ENCODE data around the gene ROR1.

GRCh38 chr1:63867429-63868176 lies 93.8 kb downstream of the ROR1 start:
- TF ChIP-seq CTCF (tag by site-specific recombination; IDR thresholded peaks at IDR 0.05), result no peak
- no peak for TF ChIP-seq TCF7L2 (IDR thresholded peaks at IDR 0.05; ENCODE audit: borderline replicate concordance, low read depth, low read length)
- TF ChIP-seq ZNF777 (tag by site-specific recombination; IDR thresholded peaks at IDR 0.05; ENCODE audit: borderline replicate concordance), result no peak
- no peak for TF ChIP-seq ZNF529 (tag by site-specific recombination; IDR thresholded peaks at IDR 0.05; ENCODE audit: insufficient replicate concordance)
- no peak for TF ChIP-seq GLI2 (tag by site-specific recombination; IDR thresholded peaks at IDR 0.05; ENCODE audit: borderline replicate concordance, low read depth)
- no peak for TF ChIP-seq ZNF449 (tag by site-specific recombination; IDR thresholded peaks at IDR 0.05)

All from HEK293 (cell line).